Hematopoietic multipotent progenitor cell treated with erythropoietin and hydrocortisone succinate and interleukin-3 and kit ligand, for 17 days (in vitro differentiated cells): ENCODE results near the gene PHACTR2.
"Not testable (repeated sequence)": the region's sequence is repeated elsewhere in the genome, so short reads cannot be mapped to it uniquely, and the experiment has no call there.

ENCODE experiments used
- DNase-seq: peaks from one replicate; pipeline ENCODE4 v3.0.0-alpha.2; 2015; ENCODE audit warnings: low spot score

PHACTR2 gene

DNA sequence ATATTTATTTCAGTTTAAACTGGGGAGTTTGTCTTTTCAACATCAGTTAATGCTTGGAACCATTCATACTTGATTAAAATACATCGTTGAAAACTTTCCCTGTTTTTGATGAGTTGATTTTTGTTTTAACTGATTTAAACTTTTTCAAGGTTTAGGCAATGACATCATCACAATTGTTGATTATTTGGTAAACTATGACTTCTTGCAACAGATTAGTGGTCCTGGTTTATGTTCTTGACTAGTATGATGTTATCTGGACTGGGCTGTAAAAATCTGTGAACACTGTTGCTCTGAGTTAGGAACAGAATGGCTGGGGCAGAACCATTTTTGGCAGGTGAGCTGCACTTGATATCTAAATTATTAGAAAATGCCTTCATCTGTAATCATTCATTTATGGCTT, 186.5 kb downstream of the PHACTR2 start, which contains the start of gene ZC2HC1B:
TSS of gene ZC2HC1B (plus strand) at position 241 of the 400 bp plus-strand sequence. CDS start at position 307, 66 bp downstream.
- DNase-seq: no peak

DNA sequence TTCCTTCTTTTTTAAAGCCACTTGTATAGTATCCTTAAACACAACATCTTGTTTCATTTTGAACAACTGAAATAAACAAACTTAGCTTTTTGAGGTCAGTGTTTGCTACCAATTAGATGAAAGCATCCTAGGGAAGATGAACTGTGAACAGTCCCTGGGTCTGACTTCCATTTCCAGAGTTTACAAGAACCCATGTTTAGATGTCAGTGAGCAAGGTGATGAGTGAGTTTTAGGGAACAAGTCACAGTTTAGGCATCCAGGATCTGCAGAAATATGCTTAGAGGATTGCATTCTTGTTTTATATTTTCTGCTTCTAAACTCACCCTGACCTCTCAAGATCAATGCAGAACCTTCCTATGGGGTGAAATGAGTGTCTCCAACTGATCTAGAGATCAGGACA, 189.5 kb downstream of the PHACTR2 start:
- no peak for DNase-seq

DNA sequence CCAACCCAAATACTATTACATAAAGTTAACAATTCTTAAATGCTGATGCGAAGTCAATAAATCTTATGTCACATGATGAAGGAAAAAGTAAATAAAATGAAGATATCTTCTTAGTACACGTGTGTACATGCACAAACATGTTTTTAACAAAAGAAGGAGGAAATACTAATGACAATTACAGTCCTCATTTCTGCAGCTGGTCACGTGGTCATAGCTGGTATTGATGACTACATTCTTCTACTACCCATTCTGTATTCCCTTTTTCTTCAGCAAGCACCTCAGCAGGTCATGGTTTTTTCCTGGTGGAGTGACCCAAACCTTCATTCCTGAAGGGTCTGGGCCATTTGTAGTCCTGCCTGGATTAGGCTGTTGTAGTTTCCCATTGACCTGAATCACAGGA, 191.0 kb downstream of the PHACTR2 start:
- DNase-seq: not testable (repeated sequence)

DNA sequence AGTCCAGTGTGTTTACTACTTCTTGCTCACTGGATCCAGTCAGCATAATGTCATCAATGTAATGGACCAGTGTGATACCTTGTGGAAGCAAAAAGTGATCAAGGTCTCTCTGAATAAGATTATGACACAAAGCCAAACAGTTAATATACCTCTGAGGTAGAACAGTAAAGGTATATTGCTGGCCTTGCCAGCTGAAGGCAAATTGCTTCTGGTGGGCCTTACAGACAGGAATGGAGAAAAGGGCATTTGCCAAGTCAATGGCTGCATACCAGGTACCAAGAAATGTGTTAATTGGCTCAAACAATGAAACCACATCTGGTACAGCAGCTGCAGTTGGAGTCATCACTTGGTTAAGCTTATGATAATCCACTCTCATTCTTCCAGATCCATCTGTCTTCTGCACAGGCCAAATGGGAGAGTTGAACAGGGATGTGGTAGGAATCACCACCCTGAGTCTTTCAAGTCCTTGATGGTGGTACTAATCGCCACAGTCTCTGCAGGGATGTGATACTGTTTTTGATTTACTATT, 193.5 kb downstream of the PHACTR2 start:
- DNase-seq: not testable (repeated sequence)

DNA sequence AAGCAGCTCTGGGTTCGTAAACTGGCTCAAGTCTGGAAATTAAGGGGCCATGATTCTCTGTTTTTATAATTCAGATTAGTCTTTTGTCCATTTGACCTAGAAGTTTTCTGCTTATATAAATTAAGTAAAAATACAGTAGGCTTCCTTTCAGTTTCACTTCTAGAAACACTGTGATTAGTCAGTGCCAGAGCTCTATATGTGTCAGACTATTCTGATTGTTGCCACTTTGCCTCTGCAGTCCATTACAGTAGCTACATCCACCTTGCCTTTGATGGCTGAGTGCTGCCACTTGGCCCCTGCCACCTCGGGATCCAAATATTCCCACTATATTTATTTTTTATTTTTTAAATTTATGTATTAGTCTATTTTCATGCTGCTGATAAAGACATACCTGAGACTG, 194.4 kb downstream of the PHACTR2 start:
- DNase-seq: no peak

DNA sequence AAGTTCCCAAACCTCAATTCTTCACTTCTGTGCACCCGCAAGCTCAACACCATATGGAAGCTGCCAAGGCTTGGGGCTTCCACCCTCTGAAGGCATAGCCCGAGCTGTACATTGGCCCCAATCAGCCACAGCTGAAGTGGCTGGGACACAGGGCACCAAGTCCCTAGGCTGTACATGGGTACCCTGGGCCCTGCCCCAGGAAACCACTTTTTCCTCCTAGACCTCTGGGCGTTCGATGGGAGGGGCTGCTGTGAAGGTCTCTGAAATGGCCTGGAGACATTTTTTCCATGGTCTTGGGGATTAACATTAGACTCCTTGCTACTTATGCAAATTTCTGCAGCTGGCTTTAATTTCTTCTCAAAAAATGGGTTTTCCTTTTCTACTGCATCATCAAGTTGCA, 195.8 kb downstream of the PHACTR2 start:
- DNase-seq: not testable (repeated sequence)

DNA sequence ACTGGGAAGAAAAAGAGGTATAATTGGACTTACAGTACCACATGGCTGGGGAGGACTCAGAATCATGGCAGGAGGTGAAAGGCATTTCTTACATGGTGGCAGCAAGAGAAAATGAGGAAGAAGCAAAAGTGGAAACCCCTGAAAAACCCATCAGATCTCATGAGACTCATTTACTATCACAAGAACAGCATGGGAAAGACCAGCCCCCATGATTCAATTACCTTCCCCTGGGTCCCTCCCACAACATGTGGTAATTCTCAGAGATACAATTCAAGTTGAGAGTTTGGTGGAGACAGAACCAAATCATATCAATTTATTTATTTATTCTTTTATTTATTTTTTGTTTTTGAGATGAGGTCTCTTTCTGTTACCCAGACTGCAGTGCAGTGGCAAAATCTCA, 196.7 kb downstream of the PHACTR2 start:
- not testable (repeated sequence) for DNase-seq

DNA sequence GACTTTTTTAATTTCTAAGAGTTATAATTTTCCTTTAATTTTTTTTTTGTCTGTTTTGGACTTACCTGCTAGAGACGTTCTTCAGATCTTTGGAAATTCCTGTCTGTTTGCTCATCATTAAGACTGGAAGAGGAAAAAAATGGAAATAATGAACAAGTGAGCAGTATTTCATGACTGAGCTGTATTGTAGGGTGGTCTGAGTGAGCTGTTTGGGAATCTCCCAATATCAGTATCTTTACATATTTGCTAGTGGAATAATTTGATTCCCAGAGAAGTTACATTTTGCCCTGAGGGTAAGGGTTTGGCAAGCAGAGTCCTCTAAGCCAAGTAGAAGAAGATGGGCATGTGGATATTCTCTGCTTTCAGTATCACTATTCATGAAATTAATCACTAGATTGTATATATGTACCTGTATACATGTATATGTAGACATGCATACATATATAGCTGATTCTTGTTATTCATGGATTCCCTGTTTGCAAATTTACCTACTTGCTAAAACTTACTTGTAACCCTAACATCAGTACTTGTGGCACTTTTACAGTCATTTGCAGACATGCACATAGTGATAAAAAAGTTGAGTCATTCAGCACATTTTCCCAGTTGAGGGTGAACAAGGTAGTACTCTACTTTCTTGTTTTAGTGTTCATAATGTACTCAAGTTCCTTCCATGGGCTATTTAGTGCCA, 200.0 kb downstream of the PHACTR2 start:
- DNase-seq: no peak

DNA sequence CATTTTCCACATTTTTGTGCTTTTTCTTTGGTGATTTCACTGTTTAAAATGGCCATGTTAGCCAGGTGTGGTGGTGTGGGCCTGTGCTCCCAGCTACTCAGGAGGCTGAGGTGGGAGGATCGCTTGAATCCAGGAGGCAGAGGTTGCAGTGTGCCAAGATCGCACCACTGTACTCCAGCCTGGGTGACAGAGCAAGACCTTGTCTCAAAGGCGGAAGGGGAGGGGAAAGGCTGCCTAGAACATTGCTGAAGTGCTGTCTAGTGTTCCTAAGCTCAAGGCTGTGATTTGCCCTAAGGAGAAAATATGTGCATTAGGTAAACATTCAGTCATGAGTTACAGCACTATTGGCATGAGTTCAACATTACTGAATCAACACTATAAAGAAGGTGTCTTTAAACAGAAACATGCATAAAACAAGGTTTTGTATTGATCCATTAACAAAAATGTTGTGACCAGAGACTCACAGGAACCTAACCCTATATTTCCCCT, 200.6 kb downstream of the PHACTR2 start:
- DNase-seq: no peak

DNA sequence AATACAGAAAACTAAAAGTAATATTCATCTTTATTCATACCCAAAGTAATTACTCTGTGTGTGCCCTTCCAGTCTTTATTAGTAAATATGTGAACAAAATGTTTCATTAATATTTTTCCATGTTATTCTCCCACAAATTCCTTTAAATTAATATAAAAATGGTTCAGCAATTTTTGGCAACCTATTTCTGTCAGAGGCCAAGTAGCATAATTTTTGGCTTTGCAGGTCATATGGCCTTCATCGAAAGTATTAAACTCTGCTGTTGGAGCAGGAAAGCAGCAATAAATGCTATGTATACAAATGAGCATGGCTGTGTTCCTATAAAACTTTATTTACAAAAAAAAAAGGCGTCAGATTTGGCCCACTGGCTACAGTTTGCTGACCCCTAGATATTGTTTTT, 202.6 kb downstream of the PHACTR2 start:
- no peak for DNase-seq
